NOMO-1 treated with DMSO at 0.1 percent for 48 hours (cell line): ENCODE data around the gene DNASE1L1.

Experiments used
- DNase-seq: peaks from one replicate; lab custom pipeline; 2025; ENCODE audit not compliant: unreplicated experiment; lab: John Stamatoyannopoulos, UW

DNASE1L1 gene

DNA sequence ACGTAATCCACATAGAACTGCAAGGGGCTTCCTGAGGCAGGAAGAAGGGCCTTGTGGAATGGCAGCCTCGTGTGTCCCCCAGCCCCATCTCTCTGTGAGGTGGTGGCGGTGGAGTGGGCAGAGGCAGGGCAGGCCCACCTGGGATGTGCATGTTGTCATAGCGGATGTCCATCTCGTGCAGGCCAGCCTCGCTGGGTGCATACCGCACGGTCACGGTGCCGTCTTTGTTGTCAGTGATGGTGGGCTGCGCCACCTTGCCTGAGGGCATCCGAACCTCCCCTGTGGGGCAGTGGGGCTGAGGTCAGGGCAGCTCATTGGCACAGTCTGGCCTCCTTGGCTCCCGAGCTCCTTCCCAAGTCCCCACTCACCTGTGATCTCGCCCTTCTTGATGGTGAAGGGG lies 55.0 kb downstream of the DNASE1L1 start:
- DNase-seq = no peak

- no peak for DNase-seq
Measured at GRCh38 chrX:154353172-154353843, 55.7 kb downstream of the DNASE1L1 start.

GRCh38 chrX:154352466-154352865 lies 56.6 kb downstream of the DNASE1L1 start:
- DNase-seq = no peak

DNA sequence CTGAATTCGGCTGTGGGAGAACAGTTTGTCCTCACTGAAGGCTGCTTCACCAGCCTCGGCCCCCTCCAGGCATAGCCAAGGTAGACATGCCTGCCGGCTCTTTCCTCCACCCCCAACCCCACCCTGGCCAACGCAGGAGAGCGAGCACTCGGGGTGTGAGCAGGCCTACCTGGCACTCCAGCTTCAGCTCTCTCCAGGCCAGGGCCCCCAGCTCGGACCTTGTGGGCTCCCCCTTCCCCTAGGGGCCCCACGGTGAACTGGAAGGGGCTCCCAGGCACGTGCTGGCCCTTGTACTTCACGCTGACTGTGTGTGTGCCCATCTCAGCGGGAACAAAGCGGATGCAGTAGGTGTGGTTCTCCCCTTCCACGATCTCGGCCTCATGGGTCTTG lies 57.0 kb downstream of the DNASE1L1 start:
- no peak for DNase-seq
